HG02970 (cell line): ENCODE measurements around the gene PRSS58.

Experiments
- ATAC-seq: cut with Tn5 transposase; IDR thresholded peaks from one replicate; pipeline ENCODE4 v1.9.1; 2021; ENCODE audit warnings: mild to moderate bottlenecking, moderate library complexity, moderate number of reproducible peaks; ENCODE audit not compliant: unreplicated experiment, low FRiP score

PRSS58 gene

GRCh38 chr7:142228537-142229104, 29.2 kb downstream of the PRSS58 start:
- ATAC-seq, result no peak
